Lower leg skin (tissue), 4 donors: ENCODE results near the gene RUNX3. TPM values are rescaled to one million over a fixed set of nuclear protein-coding genes. Genes with fewer than 3 reads are reported as not detected.

Source experiments
- DNase-seq, 2 donors: peaks; one replicate each; pipeline ENCODE4 v3.0.0-alpha.2; 2019; ENCODE audit warnings: low spot score in 2 of 2
- H3K4me3 ChIP-seq: fragments of 200-600 bp; sonication (generic); 2 replicates; pipeline ENCODE4 v1.5.1; 2017; ENCODE audit warnings: mild to moderate bottlenecking, low read depth; ENCODE audit not compliant: poor library complexity, severe bottlenecking
- CTCF ChIP-seq, 3 donors: fragments of 450-650 bp; IDR thresholded peaks; one replicate each; pipeline ENCODE4 v1.5.1; 2016; ENCODE audit warnings: antibody characterized with exemption in 3 of 3, mild to moderate bottlenecking in 3 of 3, moderate library complexity in 2 of 3
- POLR2A ChIP-seq, 2 donors: fragments of 450-650 bp; IDR thresholded peaks; one replicate each; pipeline ENCODE4 v1.6.1; 2016 to 2017; ENCODE audit warnings: antibody characterized with exemption in 2 of 2, mild to moderate bottlenecking in 1 of 2, moderate library complexity in 1 of 2
- whole genome bisulfite sequencing, 2 donors: methylation state at CpG; one replicate each; pipeline ENCODE4 v1.1.5; 2018; 5-methylcytosine and 5-hydroxymethylcytosine counted together
- intact Hi-C: fragments of 100-400 bp; cut with DNase I; formaldehyde crosslinking; loops from one replicate; pipeline ENCODE4 v1.15.0; 2023; ENCODE audit warnings: low total_unique reads
- total RNA-seq, 4 donors: library from RNA; depleted of rRNA; stranded (reverse); fragments of >200 nt; gene quantifications; one replicate each; pipeline ENCODE4 v1.1.0, GENCODE V29; 2016

Gene RUNX3
- total RNA-seq, 4 donors from 2014 or later, result 6.1 to 24.4 (median 19.8) TPM

- DNase-seq, result peak in 1 of 2 donors; percentile 73
- TF ChIP-seq POLR2A (IDR thresholded peaks at IDR 0.05), result no peak
- H3K4me3 ChIP-seq, result no peak overlapping the region
- intact Hi-C loops, result no loop called here
- 82 to 93% methylated on average over 8 to 13 of the region's 13 CpGs for WGBS, 2 donors
Observed at GRCh38 chr1:24905355-24905978, 24.6 kb downstream of the RUNX3 start.

GRCh38 chr1:24904731-24905354 lies 25.2 kb downstream of the RUNX3 start:
- H3K4me3 ChIP-seq, result no peak overlapping the region
- 74 to 82% methylated on average over 11 of the region's 11 CpGs for WGBS, 2 donors
- peak in 1 of 2 donors; percentile 61 for DNase-seq
- TF ChIP-seq CTCF (IDR thresholded peaks at IDR 0.05) (no peak), POLR2A (IDR thresholded peaks at IDR 0.05) (no peak)
- intact Hi-C loops, result no loop called here

GRCh38 chr1:24903955-24904730 lies 25.9 kb downstream of the RUNX3 start:
- no peak for TF ChIP-seq POLR2A (IDR thresholded peaks at IDR 0.05)
- no peak for TF ChIP-seq CTCF (IDR thresholded peaks at IDR 0.05)
- intact Hi-C loops, result no loop called here
- no peak overlapping the region for H3K4me3 ChIP-seq
- 83 to 88% methylated on average over 23 to 25 of the region's 25 CpGs for WGBS, 2 donors
- DNase-seq, result peak in 1 of 2 donors; percentile 81

GRCh38 chr1:24903560-24903954 lies 26.5 kb downstream of the RUNX3 start:
- intact Hi-C loops, result no loop called here
- WGBS, 2 donors, result 86 to 93% methylated on average over 6 of the region's 6 CpGs
- TF ChIP-seq CTCF (IDR thresholded peaks at IDR 0.05) (no peak), POLR2A (IDR thresholded peaks at IDR 0.05) (no peak)
- no peak for DNase-seq
- no peak overlapping the region for H3K4me3 ChIP-seq

- intact Hi-C loops, result no loop called here
- no peak overlapping the region for H3K4me3 ChIP-seq
- DNase-seq, result peak in 1 of 2 donors; percentile 50
- 85 to 89% methylated on average over 9 to 10 of the region's 10 CpGs for WGBS, 2 donors
- TF ChIP-seq CTCF (IDR thresholded peaks at IDR 0.05) (no peak), POLR2A (IDR thresholded peaks at IDR 0.05) (no peak)
Observed at GRCh38 chr1:24903011-24903461, 27.0 kb downstream of the RUNX3 start.

GRCh38 chr1:24902471-24902891 lies 27.6 kb downstream of the RUNX3 start:
- intact Hi-C loops, result no loop called here
- no peak overlapping the region for H3K4me3 ChIP-seq
- WGBS, 2 donors, result 92 to 93% methylated on average over 22 of the region's 22 CpGs
- TF ChIP-seq POLR2A (IDR thresholded peaks at IDR 0.05) (no peak), CTCF (IDR thresholded peaks at IDR 0.05) (no peak)
- peak in 1 of 2 donors; percentile 76 for DNase-seq
